Stimulated activated CD8-positive, alpha-beta memory T cell treated with anti-CD3 and anti-CD28 coated beads, Interleukin-7, amount 100 ng/mL, for 24 hours (primary cell): Measurements from ENCODE around the gene DPYSL5.

Source experiments
- DNase-seq: peaks from one replicate; pipeline ENCODE4 v3.0.0-alpha.2; 2020; ENCODE audit warnings: low read depth

The DPYSL5 gene

DNA sequence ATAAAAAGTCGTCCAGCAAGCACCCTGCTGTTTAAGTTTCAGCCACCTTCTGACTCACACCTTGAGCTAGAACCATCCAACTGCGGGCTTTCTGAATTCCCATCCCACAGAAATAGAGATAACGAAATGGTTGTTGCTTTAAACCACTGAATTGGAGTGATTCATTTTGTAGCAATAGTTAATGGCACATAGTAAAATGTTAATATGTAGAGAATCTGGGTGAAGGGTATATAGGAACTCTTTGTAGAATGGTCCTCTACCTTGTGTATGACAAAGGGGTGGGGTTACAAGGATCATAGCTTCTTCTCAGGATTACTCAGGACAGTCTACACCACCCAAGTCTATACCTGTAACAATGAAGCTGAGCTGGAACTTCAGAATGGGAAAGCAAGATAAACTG lies 120.1 kb downstream of the DPYSL5 start:
- DNase-seq, result no peak

DNA sequence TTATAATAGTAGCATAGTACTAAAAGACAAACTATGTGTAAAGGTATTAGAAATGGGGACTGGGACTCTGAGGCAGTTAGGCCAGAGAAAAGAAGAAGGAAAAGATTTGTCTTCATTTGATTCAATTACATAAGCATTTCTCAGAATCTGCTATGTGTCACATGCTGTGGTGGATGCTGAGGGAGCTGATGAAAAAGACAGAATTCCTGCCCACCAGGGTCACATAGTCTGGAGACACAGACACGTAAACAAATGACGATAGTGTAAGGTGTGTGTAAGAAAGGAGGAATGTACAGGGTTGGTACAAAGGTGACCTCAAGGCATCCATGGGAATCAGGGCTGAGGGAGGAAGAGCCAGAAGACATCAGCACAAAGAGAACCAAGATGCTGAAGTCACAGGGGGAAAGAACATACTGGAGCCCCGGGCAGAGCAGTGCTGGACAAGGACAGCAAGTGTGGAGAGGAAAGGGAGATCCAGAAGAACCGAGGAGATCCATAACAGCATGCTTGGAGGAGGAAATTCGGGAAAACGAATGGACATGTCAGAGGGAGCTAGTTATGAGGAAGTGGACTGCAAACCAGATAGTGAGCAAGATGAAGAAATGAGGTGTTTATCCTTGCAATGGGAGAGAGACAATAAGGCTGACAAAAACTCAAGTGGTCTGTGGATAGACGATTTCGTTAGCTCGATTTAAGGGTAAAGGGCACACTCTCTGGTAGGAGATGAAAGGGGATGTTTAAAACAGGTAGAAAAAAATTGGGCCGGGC lies 121.3 kb downstream of the DPYSL5 start:
- DNase-seq, result no peak

DNA sequence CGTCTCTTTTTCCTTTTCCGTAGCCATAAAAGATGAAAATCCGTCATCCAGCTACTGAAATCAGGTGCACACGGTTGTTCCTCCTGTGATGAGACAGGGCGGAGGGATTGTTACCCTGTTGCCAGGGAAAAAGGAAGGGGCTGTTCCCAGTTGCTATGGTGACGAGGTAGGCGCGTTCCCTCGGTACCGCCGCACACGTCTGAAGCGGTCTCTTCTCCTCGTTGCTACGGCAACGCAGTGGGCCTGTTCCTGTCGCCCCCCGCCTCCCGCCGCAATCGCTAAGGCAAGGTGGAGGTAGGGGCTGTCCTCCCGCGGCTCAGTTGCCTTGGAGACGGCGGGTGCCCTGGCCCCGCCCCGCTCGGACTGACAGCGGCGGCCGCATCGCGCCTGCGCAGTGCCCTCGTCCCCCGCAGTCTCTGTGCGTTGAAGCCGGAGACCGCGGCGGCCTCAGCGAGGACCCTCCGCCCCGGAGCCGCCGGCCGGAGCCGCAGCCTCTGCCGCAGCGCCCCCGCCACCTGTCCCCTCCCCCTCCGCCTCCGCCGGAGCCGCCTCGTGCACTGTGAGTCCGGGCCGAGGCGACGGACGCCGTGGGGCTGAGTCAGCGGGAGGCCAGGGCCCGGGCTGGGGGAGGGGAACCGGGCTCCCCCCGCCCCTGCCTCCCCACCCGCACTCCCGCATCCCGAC lies 122.5 kb downstream of the DPYSL5 start, which contains the start of gene MAPRE3:
Gene MAPRE3, plus strand, starts transcription at position 394 of the 684 bp plus-strand sequence. CDS start 51,582 bp downstream, outside the sequence.
- peak; percentile 54 for DNase-seq

DNA sequence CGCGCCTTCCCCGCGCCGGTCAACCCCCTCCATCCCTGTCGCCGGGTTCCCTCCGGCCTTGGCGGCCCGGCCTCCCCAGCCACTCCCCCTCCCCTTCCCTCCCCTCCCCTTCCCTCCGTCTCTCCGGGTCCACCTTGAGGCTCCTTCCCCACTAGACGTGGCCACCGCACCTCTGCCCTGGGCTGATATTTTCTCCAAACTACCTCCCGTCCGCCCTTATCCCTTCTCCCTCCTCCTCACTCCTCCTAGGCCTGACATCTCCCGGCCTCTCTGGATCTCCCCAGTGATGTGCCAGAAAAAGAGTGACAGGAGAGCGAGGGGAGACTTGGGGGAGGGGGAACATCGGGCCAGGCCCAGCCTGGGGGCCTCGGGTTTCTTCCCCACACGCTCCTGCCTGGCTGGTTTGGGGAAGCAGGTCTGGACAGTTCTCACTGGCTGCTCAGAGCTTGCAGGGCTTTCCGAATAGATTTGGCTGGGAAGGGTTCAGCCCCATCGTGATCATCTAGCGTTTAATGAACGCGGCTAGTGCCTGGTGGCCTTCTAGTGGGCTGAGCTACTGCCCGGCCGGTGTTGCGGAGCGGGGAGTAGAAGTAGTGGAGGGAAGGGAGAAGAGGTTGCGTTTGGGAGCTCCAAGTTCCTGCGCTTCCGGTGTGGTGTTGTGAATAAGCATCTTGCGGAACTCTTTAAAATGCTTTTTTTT lies 123.1 kb downstream of the DPYSL5 start:
- DNase-seq, result no peak

DNA sequence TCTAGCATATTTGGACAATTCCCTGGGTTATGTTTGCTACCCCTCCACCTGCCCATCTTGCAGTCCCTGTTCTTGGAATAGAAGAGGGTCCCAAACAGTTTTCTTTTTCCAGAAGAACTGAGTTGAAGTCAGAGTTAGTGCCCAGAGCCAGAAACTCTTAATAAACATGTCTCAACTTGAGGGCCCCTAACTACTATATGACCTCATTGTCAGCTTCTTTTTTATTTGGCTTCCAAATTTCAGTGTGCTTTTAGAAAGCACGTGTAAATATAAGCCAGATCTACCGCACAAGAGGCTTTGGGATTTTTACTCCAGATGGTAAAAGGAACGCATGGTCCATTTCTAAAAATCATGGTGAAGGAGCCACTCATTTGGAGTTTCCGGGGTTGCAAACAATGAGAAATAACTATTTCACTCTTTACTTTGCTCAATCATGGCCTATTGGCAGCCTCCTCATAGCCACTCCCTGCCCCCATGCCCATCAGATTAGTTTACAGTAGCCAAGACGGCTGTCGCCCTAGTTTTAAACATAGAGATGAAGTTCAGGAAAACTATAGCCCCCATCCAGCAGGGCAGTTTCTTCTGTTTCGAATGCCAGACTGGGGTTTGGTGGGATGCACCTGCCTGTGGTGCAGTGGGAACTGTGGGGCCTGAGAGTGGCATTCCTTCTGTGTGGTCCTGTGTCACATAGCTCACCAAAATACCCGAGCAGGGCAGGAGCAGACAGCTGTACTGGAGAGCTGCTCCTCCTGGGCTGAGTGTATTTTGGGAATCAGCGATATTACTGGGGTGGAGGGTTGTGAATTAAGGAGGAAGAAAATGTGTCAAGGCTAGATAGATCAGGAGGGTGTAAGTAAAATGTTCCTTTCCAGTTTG lies 124.2 kb downstream of the DPYSL5 start:
- DNase-seq, result no peak

DNA sequence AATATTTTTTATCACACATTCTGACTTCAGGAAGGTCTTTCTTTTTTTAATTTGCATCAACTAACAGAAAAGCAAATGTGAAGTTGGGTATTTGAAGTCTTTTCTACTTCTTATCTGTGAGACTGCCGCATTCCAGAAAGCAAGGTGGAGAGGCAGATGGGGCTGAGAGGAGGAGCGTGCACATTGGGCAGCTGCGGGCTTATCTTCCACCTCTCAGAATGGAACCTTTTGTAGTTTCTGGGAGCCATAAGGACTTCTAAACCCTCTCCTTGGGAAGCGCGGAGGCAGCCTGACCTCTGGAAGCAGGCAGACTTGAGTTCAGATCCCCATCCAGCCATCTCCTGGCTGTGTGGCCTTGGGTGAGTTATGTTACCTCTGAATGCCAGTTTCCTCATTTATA lies 126.4 kb downstream of the DPYSL5 start:
- DNase-seq, result no peak

DNA sequence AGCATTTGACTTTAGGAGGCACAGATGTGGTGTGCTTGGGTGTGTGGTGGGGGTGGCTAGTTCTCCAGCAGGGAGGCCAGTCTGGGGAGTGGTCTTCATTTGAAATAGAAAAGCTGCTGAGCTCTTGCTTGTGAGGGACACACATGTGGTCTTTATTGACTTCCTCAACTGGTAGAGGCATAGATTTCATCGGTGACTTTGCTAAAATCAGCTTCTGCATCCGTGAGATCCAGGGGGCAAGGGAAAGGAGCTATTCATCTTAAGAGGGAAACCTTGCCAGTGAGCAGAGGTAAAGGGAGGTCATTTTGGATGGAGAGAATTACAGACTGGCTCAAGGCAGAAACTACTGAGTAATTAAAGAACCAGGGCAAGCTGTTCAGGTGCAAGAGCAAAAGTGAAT lies 127.2 kb downstream of the DPYSL5 start:
- DNase-seq, result no peak

DNA sequence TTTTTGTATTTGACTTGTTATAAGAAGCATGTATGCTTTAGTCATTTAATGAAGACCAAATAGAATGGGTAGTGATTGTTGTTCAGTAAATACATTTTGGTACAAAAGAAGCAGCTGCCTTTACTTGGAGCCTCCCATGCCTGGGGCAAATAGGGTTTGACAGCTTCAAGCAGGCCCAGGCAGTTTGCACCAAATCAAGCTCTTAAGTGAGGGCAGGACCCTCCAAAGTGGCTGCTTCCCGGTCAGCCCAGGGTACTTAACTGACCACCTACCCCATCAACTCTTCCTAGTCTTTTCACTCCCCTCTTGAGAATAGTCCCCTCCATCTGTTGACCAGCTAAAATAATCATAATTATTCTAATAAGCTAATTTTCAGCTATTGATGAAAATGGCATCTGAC lies 127.7 kb downstream of the DPYSL5 start:
- DNase-seq, result no peak

DNA sequence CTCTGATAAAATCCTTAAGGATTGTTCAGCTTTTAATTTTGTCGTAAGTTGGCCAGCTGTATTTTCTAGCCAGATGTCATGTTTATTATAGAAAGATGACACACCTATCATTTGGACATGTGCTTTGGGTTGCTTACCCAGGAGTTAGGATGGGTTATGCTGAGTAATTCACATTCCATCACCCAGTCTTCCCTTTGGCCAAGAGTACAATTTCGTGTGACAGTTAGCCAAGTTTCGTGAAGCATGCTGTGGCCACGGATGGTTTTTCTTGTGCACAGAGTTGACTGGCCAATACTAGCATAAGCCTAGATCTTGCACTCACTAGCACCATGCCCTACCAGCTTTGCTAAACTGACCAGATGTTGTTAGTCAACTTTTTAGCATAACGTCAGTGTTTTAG lies 128.3 kb downstream of the DPYSL5 start:
- DNase-seq, result no peak

DNA sequence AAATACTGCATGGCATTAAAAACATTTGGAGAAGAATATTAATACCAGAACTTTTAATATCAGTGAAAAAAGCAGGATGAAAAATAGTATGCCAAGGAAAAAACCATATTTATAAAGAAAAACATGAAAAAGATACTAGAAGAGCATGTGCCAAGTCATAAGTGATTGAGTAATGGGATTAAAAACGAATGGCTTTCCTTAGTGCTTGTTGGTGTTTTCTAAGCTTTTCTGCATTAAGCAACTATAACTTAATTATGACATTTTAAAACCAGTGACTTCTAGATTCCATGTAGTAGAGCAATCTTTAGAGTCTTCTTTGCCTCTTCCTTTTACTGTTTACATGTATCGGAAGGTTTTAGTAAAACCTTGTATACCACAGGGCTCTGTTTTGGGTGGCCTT lies 129.1 kb downstream of the DPYSL5 start:
- no peak for DNase-seq

DNA sequence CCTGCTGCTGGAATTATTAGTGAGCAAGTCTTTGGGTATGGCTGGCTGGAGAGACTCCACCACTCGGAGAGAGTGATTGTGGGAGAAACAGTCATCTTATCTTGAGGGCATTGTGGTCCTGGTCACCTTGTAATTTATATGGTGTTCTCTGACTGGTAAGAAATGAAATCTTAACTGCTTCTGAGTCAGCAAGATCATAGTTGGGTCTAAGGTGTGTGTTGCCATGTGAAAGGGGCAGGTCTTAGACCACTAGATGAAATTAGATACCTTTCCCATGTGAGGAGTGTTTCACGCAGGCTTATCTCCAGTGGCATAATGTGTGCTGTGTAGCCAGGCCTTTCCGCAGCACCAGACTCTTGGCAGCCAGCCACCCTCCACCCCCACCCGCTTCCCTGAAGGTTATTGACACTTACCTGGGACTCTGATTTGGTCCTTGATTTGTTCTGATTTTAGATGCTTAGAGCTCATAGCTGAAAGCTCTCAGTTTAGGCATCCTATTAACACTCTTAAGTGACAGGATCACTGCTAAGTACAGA lies 130.2 kb downstream of the DPYSL5 start:
- DNase-seq, result no peak

DNA sequence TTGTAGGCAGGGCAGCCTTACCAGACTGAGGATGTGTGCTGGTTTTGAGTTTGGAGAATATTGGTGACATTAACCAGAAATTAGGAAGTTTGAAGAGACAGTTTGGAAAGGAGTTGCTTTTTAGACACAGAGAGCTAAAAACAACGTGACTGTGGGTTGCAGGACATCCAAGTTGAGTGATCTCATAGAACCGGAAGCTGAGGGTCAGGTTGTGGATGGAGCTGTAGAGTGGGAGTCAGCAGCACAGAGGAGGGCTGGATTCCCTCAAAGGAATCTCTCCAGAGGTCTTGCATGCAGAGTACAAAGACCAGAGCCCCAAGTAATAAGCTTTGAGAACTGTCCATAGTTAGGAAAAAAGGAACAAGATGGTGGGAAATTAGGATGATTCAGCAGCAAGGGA lies 131.8 kb downstream of the DPYSL5 start:
- no peak for DNase-seq

DNA sequence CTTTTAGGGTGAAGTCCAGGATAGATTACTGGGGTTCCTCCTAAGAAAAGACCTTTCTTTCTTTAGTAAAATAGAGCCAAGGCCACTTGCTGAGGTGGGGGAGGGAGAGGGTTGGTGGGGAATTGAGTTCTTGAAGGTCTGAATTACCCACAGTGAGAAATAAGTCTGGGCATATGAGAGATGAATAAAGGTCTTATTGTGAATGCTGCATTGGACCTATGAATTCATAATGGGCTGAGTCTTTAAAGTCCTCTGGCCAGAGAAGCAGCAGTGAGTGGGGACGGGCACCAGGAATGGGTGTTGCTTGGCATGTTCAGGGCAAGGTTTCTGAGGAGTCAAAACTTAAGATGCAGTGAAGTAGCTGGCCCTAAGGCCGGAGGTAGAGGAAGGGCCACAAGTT lies 133.0 kb downstream of the DPYSL5 start:
- no peak for DNase-seq

DNA sequence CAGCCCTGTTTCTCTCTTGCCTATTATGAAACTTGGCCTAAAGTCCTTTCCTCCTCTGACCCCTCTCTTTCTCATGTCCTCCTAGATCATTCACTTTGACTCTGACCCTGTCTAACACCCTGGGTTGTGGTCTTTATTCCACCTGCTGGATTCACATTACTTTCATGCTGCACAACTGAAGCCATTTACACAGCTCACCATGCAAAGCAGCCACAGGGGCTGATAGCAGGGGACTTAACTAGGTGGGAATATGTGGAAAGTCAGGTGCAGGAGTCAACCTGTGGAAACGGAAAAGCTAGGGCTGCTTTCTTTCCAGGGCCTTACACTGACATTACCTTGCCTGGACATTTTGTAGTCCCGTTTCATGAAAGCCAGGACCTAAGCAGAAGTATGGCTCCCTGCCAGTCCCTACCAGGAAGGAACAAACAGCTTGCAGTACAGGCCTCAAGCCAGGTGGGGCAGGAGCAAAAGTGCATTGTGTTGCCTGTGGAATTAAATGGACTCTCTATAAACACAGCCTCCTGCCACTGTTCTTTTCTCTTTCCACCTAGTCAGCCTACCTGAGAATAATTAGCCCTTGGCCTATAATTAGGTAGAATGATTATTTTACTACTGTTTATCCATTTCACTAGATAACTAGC lies 134.3 kb downstream of the DPYSL5 start:
- DNase-seq, result no peak

DNA sequence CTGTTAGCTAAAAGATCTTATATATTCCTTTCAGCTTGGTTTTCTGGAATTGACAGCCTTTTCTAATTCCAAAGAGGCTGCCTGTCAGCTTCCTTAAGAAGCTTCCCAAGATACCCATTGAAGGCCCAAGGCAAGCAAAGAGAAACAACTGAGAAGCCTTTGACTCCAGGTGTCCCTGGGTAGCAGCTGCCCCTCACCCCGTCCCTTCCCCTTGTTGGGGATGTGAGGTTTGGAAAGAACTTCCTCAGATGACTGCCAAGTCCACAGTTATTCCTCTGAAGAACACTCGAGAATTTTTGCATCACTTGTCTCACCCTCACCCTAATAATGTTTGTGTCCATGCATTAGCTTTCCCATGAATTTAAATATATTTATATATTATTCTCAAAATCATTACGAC lies 135.8 kb downstream of the DPYSL5 start:
- no peak for DNase-seq

DNA sequence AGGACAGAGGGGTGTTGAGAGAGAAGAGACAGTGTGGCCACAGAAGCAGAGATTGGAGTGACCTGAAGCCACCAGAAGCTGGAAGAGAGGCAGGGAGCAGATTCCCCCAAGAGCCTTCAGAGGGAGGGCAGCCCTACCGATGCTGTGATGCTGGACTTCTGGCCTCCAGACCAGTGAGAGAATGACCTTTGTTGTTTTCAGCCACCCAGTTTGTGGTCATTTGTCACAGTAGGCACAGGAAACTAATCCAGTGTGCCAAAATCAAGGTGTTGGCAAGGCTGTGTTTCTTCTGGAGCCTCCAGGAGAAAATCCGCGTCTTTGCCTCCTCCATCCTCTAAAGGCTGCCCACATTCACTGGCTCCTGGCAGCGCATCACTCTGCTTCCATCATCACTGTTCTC lies 137.9 kb downstream of the DPYSL5 start:
- no peak for DNase-seq

DNA sequence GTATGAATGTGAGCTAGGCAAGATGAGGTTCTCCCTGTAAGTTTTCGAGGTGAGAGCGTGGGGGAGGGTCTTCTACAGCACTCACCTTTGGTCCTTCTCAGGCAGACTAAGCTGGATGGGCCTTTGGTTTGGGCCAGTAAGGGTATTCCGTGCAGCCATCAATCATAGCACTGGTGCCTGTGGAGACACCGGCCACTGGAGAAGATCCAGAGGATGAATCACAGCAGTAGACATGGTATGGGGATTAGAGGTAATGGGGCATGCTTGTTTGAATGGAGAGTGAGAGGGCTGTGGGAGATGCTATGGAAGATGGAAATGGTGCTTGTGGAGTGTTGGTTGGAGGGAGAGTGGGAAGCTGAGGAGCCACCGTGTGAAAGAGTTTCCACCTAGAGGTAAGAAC lies 138.6 kb downstream of the DPYSL5 start:
- no peak for DNase-seq

DNA sequence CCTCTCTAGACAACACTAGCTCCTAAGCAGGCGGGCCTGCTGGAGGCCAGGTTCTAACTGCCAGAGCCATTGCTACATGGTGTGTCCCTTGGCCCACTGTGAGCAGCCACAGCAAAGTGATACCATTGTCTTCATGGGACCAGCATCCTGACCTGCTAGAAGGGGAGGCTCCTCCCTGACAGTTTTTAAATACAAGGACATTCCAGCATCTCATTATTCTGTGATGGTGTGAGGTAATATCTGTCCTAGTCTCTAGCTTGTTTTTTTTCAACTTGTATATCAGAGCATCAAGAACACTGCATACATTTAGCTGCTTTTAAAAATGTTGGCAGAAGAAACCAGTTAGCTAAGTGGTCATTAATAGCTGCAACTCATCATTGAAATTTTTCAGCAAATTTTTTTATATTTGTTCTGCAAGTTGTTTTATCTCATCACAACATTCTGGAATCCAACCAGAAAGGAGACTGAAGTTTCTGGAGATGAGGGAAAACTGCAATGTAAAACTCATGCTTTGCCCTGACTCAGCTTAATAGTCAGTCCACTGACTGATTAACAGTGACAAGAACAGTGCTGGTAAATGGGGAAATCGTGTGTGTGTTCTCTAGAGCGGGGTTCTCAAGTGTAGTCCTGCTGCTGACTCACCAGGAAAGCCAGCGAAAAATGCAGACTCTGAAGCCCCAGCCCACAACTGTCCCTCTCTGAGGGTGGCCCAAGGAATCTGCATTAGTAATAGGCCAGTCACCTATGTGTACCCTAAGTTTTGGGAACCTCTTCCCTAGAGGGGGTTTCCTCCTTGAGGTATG lies 140.3 kb downstream of the DPYSL5 start:
- no peak for DNase-seq

DNA sequence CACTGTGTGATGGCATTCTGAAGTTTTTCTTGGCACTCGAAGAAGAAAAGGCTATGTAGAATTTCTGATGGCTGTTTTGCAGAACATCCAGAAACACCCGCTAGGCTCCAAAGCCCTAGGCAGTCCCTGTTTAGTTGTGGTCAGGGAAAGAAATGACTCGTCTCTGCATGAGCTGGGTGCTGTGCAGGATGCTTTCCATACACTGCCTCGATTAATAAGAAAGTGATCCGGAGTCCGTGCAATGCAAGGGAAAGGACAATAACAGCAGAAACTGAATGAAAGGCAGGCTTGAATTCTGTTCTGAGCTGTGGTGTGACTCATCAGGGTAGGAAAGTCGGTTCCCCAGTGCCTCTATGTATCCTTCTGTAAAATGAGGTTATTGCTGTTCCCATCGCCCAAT lies 141.2 kb downstream of the DPYSL5 start:
- no peak for DNase-seq

DNA sequence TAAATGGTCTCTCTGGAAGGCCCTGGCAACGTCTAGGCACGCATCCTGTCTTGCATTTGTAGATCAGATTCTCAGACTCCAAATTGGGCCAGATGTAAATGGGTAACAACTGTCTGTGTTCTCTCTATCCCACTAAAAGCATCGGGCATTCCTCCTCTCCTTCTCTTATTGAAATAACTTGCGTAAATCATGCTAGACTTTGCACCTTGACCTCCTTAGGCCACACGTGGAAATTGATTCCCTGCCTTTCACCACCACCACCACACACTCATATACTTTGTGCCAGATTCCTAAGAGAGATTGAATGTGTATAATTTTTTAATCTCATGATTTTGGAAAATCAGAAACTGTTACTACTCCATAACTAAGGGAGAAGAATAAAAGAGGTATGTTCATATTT lies 143.8 kb downstream of the DPYSL5 start:
- DNase-seq, result no peak

DNA sequence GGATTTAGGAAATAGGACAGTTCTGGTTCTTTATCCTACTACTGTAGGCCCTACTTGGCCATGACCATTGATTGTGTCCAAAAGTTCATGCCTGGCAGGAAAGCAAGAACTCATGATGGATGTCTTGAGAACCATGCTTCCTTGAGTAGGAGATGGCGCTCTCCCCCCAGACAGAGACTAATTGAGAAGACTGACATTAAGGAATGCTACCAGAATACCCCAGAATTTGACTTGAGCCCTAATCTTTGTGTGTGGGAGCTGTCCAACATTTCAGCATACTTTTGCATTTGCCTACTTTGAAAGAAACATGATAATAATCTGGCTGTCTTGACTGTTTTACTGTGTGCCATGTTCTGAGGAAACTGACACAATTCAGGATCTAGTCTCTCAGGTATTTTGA lies 145.8 kb downstream of the DPYSL5 start:
- DNase-seq, result no peak
